Fibroblast of lung (primary cell): Measurements from ENCODE around the gene ADRB2. TPM values are rescaled to one million over a fixed set of nuclear protein-coding genes. Genes with fewer than 3 reads are reported as not detected.

Experiments
- DNase-seq, 2 donors: peaks; one replicate each; pipeline versions ENCODE4 v3.0.0 to v3.0.0-alpha.2; 2010; ENCODE audit warnings: low read depth in 2 of 2
- H2AFZ ChIP-seq: 2 replicates; pipeline ENCODE4 v1.5.1; 2012; ENCODE audit warnings: low read length, control low read depth, inconsistent platforms
- H3K27ac ChIP-seq: 2 replicates; pipeline ENCODE4 v1.5.1; 2011; ENCODE audit warnings: low read length, control low read depth; ENCODE audit not compliant: insufficient read depth
- H3K27me3 ChIP-seq: 2 replicates; pipeline ENCODE4 v1.5.1; 2011; ENCODE audit warnings: mild to moderate bottlenecking, low read length; ENCODE audit not compliant: control insufficient read depth, insufficient read depth
- H3K36me3 ChIP-seq: 2 replicates; pipeline ENCODE4 v1.5.1; 2011; ENCODE audit warnings: low read length; ENCODE audit not compliant: control insufficient read depth, insufficient read depth
- H3K4me1 ChIP-seq: 2 replicates; pipeline ENCODE4 v1.5.1; 2011; ENCODE audit warnings: low read length; ENCODE audit not compliant: control insufficient read depth, insufficient read depth; ENCODE audit errors: extremely low read depth
- H3K4me2 ChIP-seq: 2 replicates; pipeline ENCODE4 v1.5.1; 2011; ENCODE audit warnings: low read length, control low read depth; ENCODE audit not compliant: insufficient read depth; ENCODE audit errors: extremely low read depth
- H3K4me3 ChIP-seq, 4 experiments: fragments of 200-600 bp in 1 of 4; sonication (generic) in 1 of 4; replicated peaks in 1 of 4; 2 replicates each; pipeline ENCODE4 v1.5.1; 2011 to 2016; ENCODE audit warnings: low read length in 4 of 4, low read depth in 3 of 4, mild to moderate bottlenecking in 3 of 4, control low read depth in 2 of 4, inconsistent platforms in 1 of 4, mixed read lengths in 1 of 4; ENCODE audit not compliant: insufficient read depth in 1 of 4; ENCODE audit errors: control extremely low read depth in 1 of 4
- H3K79me2 ChIP-seq: 2 replicates; pipeline ENCODE4 v1.5.1; 2012; ENCODE audit warnings: mild to moderate bottlenecking, low read length, inconsistent platforms; ENCODE audit not compliant: control insufficient read depth, insufficient read depth
- H3K9ac ChIP-seq: 2 replicates; pipeline ENCODE4 v1.5.1; 2011; ENCODE audit warnings: mild to moderate bottlenecking, low read length, control low read depth; ENCODE audit not compliant: insufficient read depth
- H3K9me3 ChIP-seq: 2 replicates; pipeline ENCODE4 v1.5.1; 2012; ENCODE audit warnings: low read depth, low read length; ENCODE audit not compliant: control insufficient read depth, insufficient read depth
- H4K20me1 ChIP-seq: 2 replicates; pipeline ENCODE4 v1.5.1; 2011; ENCODE audit warnings: low read length; ENCODE audit not compliant: control insufficient read depth, insufficient read depth; ENCODE audit errors: extremely low read depth
- EZH2 ChIP-seq: IDR thresholded peaks from 2 replicates; pipeline ENCODE4 v1.5.1; 2012; ENCODE audit warnings: low read length, control low read depth, mild to moderate bottlenecking; ENCODE audit errors: missing control alignments
- polyA plus RNA-seq, 2 donors: library from polyadenylated mRNA; depleted of rRNA in 1 of 2; stranded (reverse) in 1 of 2; unstranded in 1 of 2; fragments of >200 nt; gene quantifications; 2 replicates each; pipeline ENCODE4 v1.2.1, GENCODE V29; 2011 to 2012; ENCODE audit warnings: missing spikeins in 1 of 2
- total RNA-seq: library from RNA; depleted of rRNA; stranded (reverse); fragments of >200 nt; gene quantifications from 2 replicates; pipeline ENCODE4 v1.2.1, GENCODE V29; 2014
- TF ChIP-seq, protein P1 (sequence below), 2 donors: IDR thresholded peaks in 1 of 2; conservative IDR thresholded peaks in 1 of 2; 1 replicate in 1 of 2; 2 replicates in 1 of 2; pipeline ENCODE4 v1.5.1; 2011 to 2012; ENCODE audit warnings: low read length in 2 of 2, control low read depth in 1 of 2, inconsistent platforms in 1 of 2, low read depth in 1 of 2, mild to moderate bottlenecking in 1 of 2

ADRB2 gene
- total and polyA plus RNA-seq, 2 donors (not counting 1 experiment from before 2014, with no cell fraction given): 0.60 to 4.5 TPM

- TF ChIP-seq, protein P1, sequence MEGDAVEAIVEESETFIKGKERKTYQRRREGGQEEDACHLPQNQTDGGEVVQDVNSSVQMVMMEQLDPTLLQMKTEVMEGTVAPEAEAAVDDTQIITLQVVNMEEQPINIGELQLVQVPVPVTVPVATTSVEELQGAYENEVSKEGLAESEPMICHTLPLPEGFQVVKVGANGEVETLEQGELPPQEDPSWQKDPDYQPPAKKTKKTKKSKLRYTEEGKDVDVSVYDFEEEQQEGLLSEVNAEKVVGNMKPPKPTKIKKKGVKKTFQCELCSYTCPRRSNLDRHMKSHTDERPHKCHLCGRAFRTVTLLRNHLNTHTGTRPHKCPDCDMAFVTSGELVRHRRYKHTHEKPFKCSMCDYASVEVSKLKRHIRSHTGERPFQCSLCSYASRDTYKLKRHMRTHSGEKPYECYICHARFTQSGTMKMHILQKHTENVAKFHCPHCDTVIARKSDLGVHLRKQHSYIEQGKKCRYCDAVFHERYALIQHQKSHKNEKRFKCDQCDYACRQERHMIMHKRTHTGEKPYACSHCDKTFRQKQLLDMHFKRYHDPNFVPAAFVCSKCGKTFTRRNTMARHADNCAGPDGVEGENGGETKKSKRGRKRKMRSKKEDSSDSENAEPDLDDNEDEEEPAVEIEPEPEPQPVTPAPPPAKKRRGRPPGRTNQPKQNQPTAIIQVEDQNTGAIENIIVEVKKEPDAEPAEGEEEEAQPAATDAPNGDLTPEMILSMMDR (conservative IDR thresholded peaks at IDR 0.05 in 1 of 2, IDR thresholded peaks at IDR 0.05 in 1 of 2; ENCODE audit: low read depth in 1 of 2, low read length in 2 of 2): no peak
- no peak for TF ChIP-seq EZH2
- Histone ChIP-seq H4K20me1 (no peaks in the 10 kb centered on the region), H3K4me2 (no peak overlapping the region), H3K27me3 (no peaks in the 10 kb centered on the region), H2AFZ (no peak overlapping the region), H3K4me1 (peaks cover 6% of the 10 kb centered on the region), H3K9ac (no peak overlapping the region), H3K36me3 (no peaks in the 10 kb centered on the region), H3K79me2 (no peaks in the 10 kb centered on the region), H3K9me3 (no peaks in the 10 kb centered on the region), H3K27ac (no peak overlapping the region), H3K4me3 (no peak overlapping the region)
- peak in 1 of 2 donors; percentile 38 for DNase-seq
Measured at GRCh38 chr5:148846930-148847329, 20.5 kb downstream of the ADRB2 start.

- Histone ChIP-seq H3K36me3 (no peaks in the 10 kb centered on the region), H3K27me3 (no peaks in the 10 kb centered on the region), H3K4me3 (no peak overlapping the region), H3K9me3 (no peaks in the 10 kb centered on the region), H3K4me2 (no peak overlapping the region), H3K27ac (no peak overlapping the region), H3K79me2 (no peaks in the 10 kb centered on the region), H2AFZ (no peak overlapping the region), H4K20me1 (no peaks in the 10 kb centered on the region), H3K9ac (no peak overlapping the region), H3K4me1 (peaks cover 6% of the 10 kb centered on the region)
- no peak for DNase-seq
- TF ChIP-seq EZH2: no peak
- TF ChIP-seq, protein P1 (conservative IDR thresholded peaks at IDR 0.05 in 1 of 2, IDR thresholded peaks at IDR 0.05 in 1 of 2; ENCODE audit: low read depth in 1 of 2, low read length in 2 of 2): no peak
Measured at GRCh38 chr5:148847456-148847855, 21.0 kb downstream of the ADRB2 start.

DNA sequence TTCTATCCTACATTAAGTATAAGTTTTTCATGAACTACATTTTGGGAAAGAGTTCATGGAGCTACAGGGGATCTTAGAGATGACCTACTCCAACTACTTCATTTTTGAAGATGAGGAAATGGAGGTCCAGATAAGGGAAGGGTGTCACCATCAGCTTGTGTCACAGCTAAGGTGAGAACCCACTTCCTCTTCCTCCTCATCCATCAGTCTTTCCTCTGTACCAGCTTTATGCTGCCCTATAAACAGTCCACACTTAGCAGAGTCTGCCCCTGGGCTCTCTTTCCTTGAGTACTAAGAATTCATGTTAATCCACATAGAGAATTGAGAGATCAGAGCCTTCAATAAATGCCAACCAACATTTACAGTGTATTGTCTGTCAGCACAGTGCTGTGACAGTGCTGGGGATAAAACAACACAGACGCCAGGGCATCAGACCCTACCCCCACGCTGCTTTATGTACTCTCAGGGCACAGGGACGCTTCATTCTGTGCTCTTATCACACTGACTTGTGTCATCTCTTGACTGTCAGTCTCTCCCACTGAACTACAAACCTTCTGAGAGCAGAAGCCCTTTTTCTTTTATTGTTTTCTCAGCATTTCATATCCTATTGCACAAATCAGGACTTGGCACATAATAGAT lies 22.1 kb downstream of the ADRB2 start:
- Histone ChIP-seq H3K9me3 (no peaks in the 10 kb centered on the region), H3K27ac (no peak overlapping the region), H3K4me1 (peaks cover 2% of the 10 kb centered on the region), H3K27me3 (no peaks in the 10 kb centered on the region), H2AFZ (no peak overlapping the region), H3K9ac (no peak overlapping the region), H3K4me2 (no peak overlapping the region), H3K4me3 (no peak overlapping the region), H3K79me2 (no peaks in the 10 kb centered on the region), H3K36me3 (no peaks in the 10 kb centered on the region), H4K20me1 (no peaks in the 10 kb centered on the region)
- no peak for TF ChIP-seq EZH2
- TF ChIP-seq, protein P1 (conservative IDR thresholded peaks at IDR 0.05 in 1 of 2, IDR thresholded peaks at IDR 0.05 in 1 of 2; ENCODE audit: low read depth in 1 of 2, low read length in 2 of 2): no peak
- no peak for DNase-seq
